Cardiac fibroblast (primary cell): ENCODE data around the gene KIRREL3.

Experiments
- DNase-seq, 2 donors: peaks; one replicate each; pipeline versions ENCODE4 v3.0.0 to v3.0.0-alpha.2; 2010; ENCODE audit warnings: low read depth in 2 of 2
- H3K4me3 ChIP-seq, 2 donors: replicated peaks in 1 of 2; 1 replicate in 1 of 2; 2 replicates in 1 of 2; pipeline ENCODE4 v1.5.1; 2011; ENCODE audit warnings: low read depth in 2 of 2, low read length in 2 of 2, mild to moderate bottlenecking in 2 of 2, moderate library complexity in 1 of 2
- CTCF ChIP-seq: IDR thresholded peaks from one replicate; pipeline ENCODE4 v1.5.1; 2011; ENCODE audit warnings: low read depth, mild to moderate bottlenecking, low read length, inconsistent platforms

Gene KIRREL3

GRCh38 chr11:126948563-126948962 lies 52.0 kb downstream of the KIRREL3 start:
- no peak for DNase-seq
- no peak overlapping the region for H3K4me3 ChIP-seq
- no peak for TF ChIP-seq CTCF

- no peak for TF ChIP-seq CTCF
- DNase-seq, result no peak
- no peak overlapping the region for H3K4me3 ChIP-seq
Observed at GRCh38 chr11:126945319-126945718, 55.3 kb downstream of the KIRREL3 start.

GRCh38 chr11:126943316-126943715 lies 57.3 kb downstream of the KIRREL3 start:
- no peak for TF ChIP-seq CTCF
- DNase-seq, result no peak
- H3K4me3 ChIP-seq, result no peak overlapping the region

DNA sequence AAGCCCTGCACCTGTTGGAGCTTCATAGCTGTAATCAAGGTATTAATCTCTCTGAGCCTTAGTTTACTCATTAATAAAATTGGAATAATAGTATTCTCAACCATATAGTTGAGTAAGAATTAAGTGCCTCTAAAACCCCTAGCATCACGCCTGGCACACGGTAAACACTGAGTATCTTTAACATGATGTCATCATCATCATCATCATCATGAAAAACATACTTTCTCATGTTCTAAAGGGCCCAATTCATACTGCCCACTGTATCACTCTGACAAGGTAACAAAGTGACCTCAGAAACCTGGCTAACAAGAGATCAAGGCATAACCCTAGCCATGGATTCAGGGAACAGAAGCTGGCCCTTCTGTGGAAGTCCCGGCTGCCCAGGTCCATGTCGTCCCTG lies 58.4 kb downstream of the KIRREL3 start:
- H3K4me3 ChIP-seq, result no peak overlapping the region
- DNase-seq, result no peak
- no peak for TF ChIP-seq CTCF

DNA sequence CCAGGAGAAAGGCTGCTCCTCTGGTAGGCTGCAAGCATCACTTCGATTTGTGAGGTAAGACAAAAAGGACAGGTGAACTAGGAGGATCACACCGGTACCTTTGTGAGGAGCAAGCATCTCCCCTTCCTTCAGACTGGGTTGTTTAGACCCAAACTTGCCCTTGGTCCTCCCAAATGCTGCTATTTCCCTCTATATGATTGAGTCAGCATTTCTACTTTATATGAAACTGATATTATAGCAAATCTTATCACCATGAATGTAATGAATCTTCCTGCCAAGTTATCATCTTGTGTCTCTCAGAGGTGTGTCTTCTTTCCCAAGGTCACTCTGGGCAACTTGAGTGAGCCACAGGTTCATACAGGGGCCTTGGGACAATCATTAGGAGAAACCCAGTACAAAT lies 61.0 kb downstream of the KIRREL3 start:
- no peak overlapping the region for H3K4me3 ChIP-seq
- no peak for DNase-seq
- TF ChIP-seq CTCF, result no peak

- no peak for TF ChIP-seq CTCF
- no peak overlapping the region for H3K4me3 ChIP-seq
- DNase-seq, result no peak
Observed at GRCh38 chr11:126938718-126939117, 61.9 kb downstream of the KIRREL3 start.

- no peak for TF ChIP-seq CTCF
- H3K4me3 ChIP-seq, result no peak overlapping the region
Observed at GRCh38 chr11:126930091-126930841, 70.3 kb downstream of the KIRREL3 start.

More at GRCh38 chr11:126930091-126930841, 70.3 kb downstream of the KIRREL3 start:
- no peak for DNase-seq
